ENCODE data around the gene PJVK. TPM values are rescaled to one million over a fixed set of nuclear protein-coding genes. Genes with fewer than 3 reads are reported as not detected.

PJVK gene
- total and polyA plus RNA-seq, 9 of the 15 experiments (the other 6 are each of a cell fraction or from before 2014, with no cell fraction given), result 0.11 to 1.5 (median 0.73) TPM

DNA sequence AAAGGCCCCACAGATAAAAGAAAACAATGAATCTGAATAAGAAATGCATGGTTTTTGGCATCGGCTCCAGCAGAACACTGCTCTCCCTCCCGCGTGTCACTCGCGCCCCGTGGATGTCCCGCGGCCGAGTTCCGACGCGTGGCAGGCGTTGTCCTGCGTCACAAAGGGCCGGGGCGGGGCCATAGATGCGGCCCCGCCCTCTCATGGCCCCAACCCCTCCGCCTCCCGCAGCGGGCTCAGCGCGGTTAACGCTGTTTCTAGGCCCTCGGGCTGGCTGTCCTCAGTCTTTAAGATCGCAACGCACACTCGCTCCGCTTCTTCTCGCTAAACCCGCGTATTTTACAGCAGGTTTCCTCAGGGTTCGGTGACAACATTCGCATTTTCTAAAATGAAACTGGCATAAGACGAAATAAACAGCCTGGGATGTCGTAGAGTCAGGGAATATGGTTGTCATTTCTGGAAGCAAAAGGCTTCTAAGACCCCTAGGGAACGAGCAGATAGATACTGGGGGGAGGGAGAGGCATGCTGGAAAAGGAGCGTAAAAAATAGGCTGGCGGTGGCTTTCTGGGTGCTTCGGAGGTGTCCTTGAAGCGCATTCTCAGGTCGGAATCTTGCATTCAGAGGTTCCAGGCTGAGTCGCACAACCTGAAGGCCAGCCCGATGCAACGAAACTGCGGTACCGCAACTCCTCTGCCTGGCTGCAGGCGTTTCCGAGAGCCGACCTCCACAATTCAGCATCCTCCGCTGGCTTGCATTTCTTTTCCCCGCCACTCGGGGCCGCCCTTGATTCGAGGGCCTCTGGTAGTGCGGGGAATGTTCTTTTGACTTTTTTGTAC lies 27.5 kb downstream of the PJVK start, which contains the start of gene FKBP7 (continued):
- TF ChIP-seq ZNF668 (CRISPR knock-in tag; IDR thresholded peaks at IDR 0.05), result no peak
- TF ChIP-seq, protein P1, sequence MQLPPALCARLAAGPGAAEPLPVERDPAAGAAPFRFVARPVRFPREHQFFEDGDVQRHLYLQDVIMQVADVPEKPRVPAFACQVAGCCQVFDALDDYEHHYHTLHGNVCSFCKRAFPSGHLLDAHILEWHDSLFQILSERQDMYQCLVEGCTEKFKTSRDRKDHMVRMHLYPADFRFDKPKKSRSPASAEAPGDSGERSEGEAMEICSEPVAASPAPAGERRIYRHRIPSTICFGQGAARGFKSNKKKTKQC (CRISPR knock-in tag; IDR thresholded peaks at IDR 0.05), result peak; percentile 60
- peak; percentile 41 for TF ChIP-seq DPF2 (IDR thresholded peaks at IDR 0.05)
- no peak for TF ChIP-seq SNRNP70 (optimal IDR thresholded peaks at IDR 0.05; ENCODE audit: low read depth, low read length)
- TF ChIP-seq CCNT2 (IDR thresholded peaks at IDR 0.05; ENCODE audit: borderline replicate concordance, extremely low read depth, insufficient read length, low read depth, low read length), result peak; percentile 70
- peak; percentile 57 to 72; a peak in 1 of 4 replicates for TF ChIP-seq KDM1A (IDR thresholded peaks at IDR 0.05)
- TF ChIP-seq L3MBTL2 (IDR thresholded peaks at IDR 0.05), result peak; percentile 93
- TF ChIP-seq MTA2 (IDR thresholded peaks at IDR 0.05; ENCODE audit: low read depth), result 0 out of 2 replicates have a peak, but pooled peaks have one; percentile 4
- TF ChIP-seq ILK (tag; IDR thresholded peaks at IDR 0.05; ENCODE audit: borderline replicate concordance, low read depth), result no peak
- TF ChIP-seq RBM39 (optimal IDR thresholded peaks at IDR 0.05; ENCODE audit: low read depth, low read length), result no peak
- no peak for TF ChIP-seq NR4A1 (CRISPR knock-in tag; IDR thresholded peaks at IDR 0.05)
- no peak; the same call in 1 of the 2 replicates for TF ChIP-seq NR4A1 (tag; IDR thresholded peaks at IDR 0.05)
- no peak for TF ChIP-seq ZNF217 (CRISPR knock-in tag; IDR thresholded peaks at IDR 0.05)
- TF ChIP-seq ZBTB7A (IDR thresholded peaks at IDR 0.05; ENCODE audit: borderline replicate concordance, control insufficient read depth, low read depth, low read length), result 0 out of 2 replicates have a peak, but pooled peaks have one; percentile 59
- TF ChIP-seq, protein P2, sequence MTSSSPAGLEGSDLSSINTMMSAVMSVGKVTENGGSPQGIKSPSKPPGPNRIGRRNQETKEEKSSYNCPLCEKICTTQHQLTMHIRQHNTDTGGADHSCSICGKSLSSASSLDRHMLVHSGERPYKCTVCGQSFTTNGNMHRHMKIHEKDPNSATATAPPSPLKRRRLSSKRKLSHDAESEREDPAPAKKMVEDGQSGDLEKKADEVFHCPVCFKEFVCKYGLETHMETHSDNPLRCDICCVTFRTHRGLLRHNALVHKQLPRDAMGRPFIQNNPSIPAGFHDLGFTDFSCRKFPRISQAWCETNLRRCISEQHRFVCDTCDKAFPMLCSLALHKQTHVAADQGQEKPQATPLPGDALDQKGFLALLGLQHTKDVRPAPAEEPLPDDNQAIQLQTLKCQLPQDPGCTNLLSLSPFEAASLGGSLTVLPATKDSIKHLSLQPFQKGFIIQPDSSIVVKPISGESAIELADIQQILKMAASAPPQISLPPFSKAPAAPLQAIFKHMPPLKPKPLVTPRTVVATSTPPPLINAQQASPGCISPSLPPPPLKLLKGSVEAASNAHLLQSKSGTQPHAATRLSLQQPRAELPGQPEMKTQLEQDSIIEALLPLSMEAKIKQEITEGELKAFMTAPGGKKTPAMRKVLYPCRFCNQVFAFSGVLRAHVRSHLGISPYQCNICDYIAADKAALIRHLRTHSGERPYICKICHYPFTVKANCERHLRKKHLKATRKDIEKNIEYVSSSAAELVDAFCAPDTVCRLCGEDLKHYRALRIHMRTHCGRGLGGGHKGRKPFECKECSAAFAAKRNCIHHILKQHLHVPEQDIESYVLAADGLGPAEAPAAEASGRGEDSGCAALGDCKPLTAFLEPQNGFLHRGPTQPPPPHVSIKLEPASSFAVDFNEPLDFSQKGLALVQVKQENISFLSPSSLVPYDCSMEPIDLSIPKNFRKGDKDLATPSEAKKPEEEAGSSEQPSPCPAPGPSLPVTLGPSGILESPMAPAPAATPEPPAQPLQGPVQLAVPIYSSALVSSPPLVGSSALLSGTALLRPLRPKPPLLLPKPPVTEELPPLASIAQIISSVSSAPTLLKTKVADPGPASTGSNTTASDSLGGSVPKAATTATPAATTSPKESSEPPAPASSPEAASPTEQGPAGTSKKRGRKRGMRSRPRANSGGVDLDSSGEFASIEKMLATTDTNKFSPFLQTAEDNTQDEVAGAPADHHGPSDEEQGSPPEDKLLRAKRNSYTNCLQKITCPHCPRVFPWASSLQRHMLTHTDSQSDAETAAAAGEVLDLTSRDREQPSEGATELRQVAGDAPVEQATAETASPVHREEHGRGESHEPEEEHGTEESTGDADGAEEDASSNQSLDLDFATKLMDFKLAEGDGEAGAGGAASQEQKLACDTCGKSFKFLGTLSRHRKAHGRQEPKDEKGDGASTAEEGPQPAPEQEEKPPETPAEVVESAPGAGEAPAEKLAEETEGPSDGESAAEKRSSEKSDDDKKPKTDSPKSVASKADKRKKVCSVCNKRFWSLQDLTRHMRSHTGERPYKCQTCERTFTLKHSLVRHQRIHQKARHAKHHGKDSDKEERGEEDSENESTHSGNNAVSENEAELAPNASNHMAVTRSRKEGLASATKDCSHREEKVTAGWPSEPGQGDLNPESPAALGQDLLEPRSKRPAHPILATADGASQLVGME (CRISPR knock-in tag; IDR thresholded peaks at IDR 0.05), result peak; percentile 74
- TF ChIP-seq ELF1 (tag; IDR thresholded peaks at IDR 0.05), result peak; percentile 51; the same call in 1 of the 2 replicates
- TF ChIP-seq NR2C1 (IDR thresholded peaks at IDR 0.05), result no peak
- TF ChIP-seq NR2C1 (tag; IDR thresholded peaks at IDR 0.05), result no peak
- TF ChIP-seq YY1 (IDR thresholded peaks at IDR 0.05; ENCODE audit: borderline replicate concordance in 1 of 3, control insufficient read depth in 1 of 3, extremely low read depth in 1 of 3, insufficient read depth in 3 of 3, insufficient read length in 1 of 3, insufficient replicate concordance in 2 of 3, low read depth in 1 of 3, low read length in 2 of 3), result peak in 2 of 3 experiments; percentile 63 to 70
- TF ChIP-seq SAFB (IDR thresholded peaks at IDR 0.05; ENCODE audit: borderline replicate concordance, low read depth, low read length), result peak; percentile 95
- TF ChIP-seq NRF1 (conservative IDR thresholded peaks at IDR 0.05 in 1 of 2, IDR thresholded peaks at IDR 0.05 in 1 of 2), result peak; percentile 57 to 64

All from K562 (cell line).